Measurements from ENCODE around the gene TSPAN11.

Gene TSPAN11

GRCh38 chr12:30913323-30913722 is 13.2 kb upstream of the TSPAN11 start:
- DNase-seq, result no peak

GRCh38 chr12:30914986-30915591 is 11.5 kb upstream of the TSPAN11 start:
- no peak for DNase-seq

- no peak for DNase-seq
Observed at GRCh38 chr12:30923057-30923456, 3.5 kb upstream of the TSPAN11 start.

GRCh38 chr12:30925607-30926242 is 823 bp upstream of the TSPAN11 start:
- no peak for DNase-seq

- no peak for DNase-seq
Observed at GRCh38 chr12:30927222-30927611, 669 bp downstream of the TSPAN11 start.

- no peak for DNase-seq
Observed at GRCh38 chr12:30928356-30929244, 2.1 kb downstream of the TSPAN11 start.

GRCh38 chr12:30930238-30930637 is 3.7 kb downstream of the TSPAN11 start:
- DNase-seq, result no peak

GRCh38 chr12:30930641-30931040 is 4.1 kb downstream of the TSPAN11 start:
- DNase-seq, result no peak

GRCh38 chr12:30932881-30933280 is 6.3 kb downstream of the TSPAN11 start:
- DNase-seq, result no peak

- DNase-seq, result peak; percentile 23
Observed at GRCh38 chr12:30934811-30935210, 8.3 kb downstream of the TSPAN11 start.

GRCh38 chr12:30936036-30936435 is 9.5 kb downstream of the TSPAN11 start:
- no peak for DNase-seq

GRCh38 chr12:30939234-30939633 is 12.7 kb downstream of the TSPAN11 start:
- DNase-seq, result no peak

GRCh38 chr12:30942486-30942885 is 15.9 kb downstream of the TSPAN11 start:
- DNase-seq, result no peak

GRCh38 chr12:30942936-30943335 is 16.4 kb downstream of the TSPAN11 start:
- no peak for DNase-seq

- no peak for DNase-seq
Observed at GRCh38 chr12:30945443-30946164, 19.1 kb downstream of the TSPAN11 start.

- DNase-seq, result no peak
Observed at GRCh38 chr12:30952015-30952414, 25.5 kb downstream of the TSPAN11 start.

GRCh38 chr12:30953257-30953656 is 26.7 kb downstream of the TSPAN11 start:
- no peak for DNase-seq

- DNase-seq, result no peak
Observed at GRCh38 chr12:30953951-30954751, 27.6 kb downstream of the TSPAN11 start.

- DNase-seq, result no peak
Observed at GRCh38 chr12:30955214-30955613, 28.7 kb downstream of the TSPAN11 start.

- DNase-seq, result no peak
Observed at GRCh38 chr12:30959110-30959710, 32.7 kb downstream of the TSPAN11 start.

GRCh38 chr12:30959778-30960177 is 33.2 kb downstream of the TSPAN11 start:
- DNase-seq, result no peak

GRCh38 chr12:30961030-30961429 is 34.5 kb downstream of the TSPAN11 start:
- no peak for DNase-seq
